SK-N-SH (cell line): ENCODE data around the gene GLOD4. TPM values are rescaled to one million over a fixed set of nuclear protein-coding genes. Genes with fewer than 3 reads are reported as not detected.

Experiments
- CTCF ChIA-PET: fragments of 300-600, 350-600 bp; formaldehyde crosslinking; extraction: SDS; loops from one replicate; lab custom pipeline; 2021; lab: Yijun Ruan, JAX
- POLR2A ChIA-PET: fragments of 350-600 bp; sonication (Branson Sonifier 250); formaldehyde crosslinking; extraction: SDS; loops from one replicate; lab custom pipeline; 2020; ENCODE audit warnings: antibody characterized with exemption, inconsistent platforms; lab: Yijun Ruan, JAX
- DNase-seq: peaks from one replicate; pipeline ENCODE4 v3.0.0; 2012
- H2AFZ ChIP-seq: fragments of 200-600 bp; sonication (generic); 2 replicates; pipeline ENCODE4 v1.8.1; 2016; ENCODE audit warnings: antibody characterized with exemption, mild to moderate bottlenecking, low read depth
- H3F3A ChIP-seq: fragments of 200-600 bp; sonication (generic); replicated peaks from 2 replicates; pipeline ENCODE3; 2016; ENCODE audit warnings: antibody characterized with exemption, mild to moderate bottlenecking; ENCODE audit not compliant: insufficient read depth
- H3K27ac ChIP-seq, 2 experiments: fragments of 200-500 bp in 1 of 2; fragments of 200-600 bp in 1 of 2; sonication (Bioruptor generic) in 1 of 2; sonication (generic), shearing (Covaris generic) in 1 of 2; 2 replicates each; pipeline versions ENCODE4 v1.5.1 to v1.6.1; 2014 to 2016; ENCODE audit warnings: low read depth in 2 of 2, inconsistent platforms in 1 of 2, low read length in 1 of 2, mild to moderate bottlenecking in 1 of 2, mixed read lengths in 1 of 2
- H3K27me3 ChIP-seq: fragments of 200-600 bp; sonication (generic), shearing (Covaris generic); 2 replicates; pipeline ENCODE4 v1.6.1; 2016; ENCODE audit warnings: mixed run types; ENCODE audit not compliant: insufficient read depth
- H3K36me3 ChIP-seq, 2 experiments: fragments of 200-500 bp in 1 of 2; fragments of 200-600 bp in 1 of 2; sonication (Bioruptor generic) in 1 of 2; sonication (generic) in 1 of 2; replicated peaks in 1 of 2; 2 replicates each; pipeline versions ENCODE3 to v1.5.1; 2014 to 2016; ENCODE audit warnings: low read length in 1 of 2, mild to moderate bottlenecking in 1 of 2; ENCODE audit not compliant: insufficient read depth in 2 of 2, control insufficient read depth in 1 of 2
- H3K4me1 ChIP-seq, 2 experiments: fragments of 200-500 bp in 1 of 2; fragments of 200-600 bp in 1 of 2; sonication (Bioruptor generic) in 1 of 2; sonication (generic), shearing (Covaris generic) in 1 of 2; 2 replicates each; pipeline versions ENCODE4 v1.5.1 to v1.6.1; 2014 to 2016; ENCODE audit warnings: low read depth in 1 of 2, low read length in 1 of 2, mixed run types in 1 of 2; ENCODE audit not compliant: insufficient read depth in 2 of 2, control insufficient read depth in 1 of 2
- H3K4me2 ChIP-seq: fragments of 200-600 bp; sonication (generic), shearing (Covaris generic); 2 replicates; pipeline ENCODE4 v1.6.1; 2017; ENCODE audit warnings: mixed run types
- H3K4me3 ChIP-seq, 2 experiments: fragments of 200-500 bp in 1 of 2; fragments of 200-600 bp in 1 of 2; sonication (Bioruptor generic) in 1 of 2; sonication (generic), shearing (Covaris generic) in 1 of 2; 2 replicates each; pipeline versions ENCODE4 v1.5.1 to v1.8.1; 2014 to 2016; ENCODE audit warnings: low read depth in 2 of 2, inconsistent platforms in 1 of 2, low read length in 1 of 2, mild to moderate bottlenecking in 1 of 2, mixed read lengths in 1 of 2, moderate library complexity in 1 of 2
- H3K79me2 ChIP-seq: fragments of 200-600 bp; sonication (generic); 2 replicates; pipeline ENCODE4 v1.8.1; 2017; ENCODE audit warnings: mild to moderate bottlenecking; ENCODE audit not compliant: insufficient read depth
- H3K9ac ChIP-seq: fragments of 200-600 bp; sonication (generic); 2 replicates; pipeline ENCODE4 v1.6.1; 2017; ENCODE audit warnings: mixed run types
- H3K9me2 ChIP-seq: fragments of 200-600 bp; sonication (generic); 2 replicates; pipeline ENCODE4 v1.6.1; 2017; ENCODE audit warnings: mixed run types
- H3K9me3 ChIP-seq: fragments of 200-600 bp; sonication (generic); 2 replicates; pipeline ENCODE4 v1.6.1; 2017; ENCODE audit warnings: mixed run types, mild to moderate bottlenecking, moderate library complexity
- H4K20me1 ChIP-seq: fragments of 200-600 bp; sonication (generic); 2 replicates; pipeline ENCODE4 v1.6.1; 2017; ENCODE audit warnings: mild to moderate bottlenecking, mixed run types; ENCODE audit not compliant: insufficient read depth
- CHD2 ChIP-seq: fragments of 150-350 bp; IDR thresholded peaks from 2 replicates; pipeline ENCODE4 v1.6.1; 2018; ENCODE audit warnings: low read length; ENCODE audit not compliant: partially characterized antibody
- ELF1 ChIP-seq: IDR thresholded peaks from 2 replicates; pipeline ENCODE4 v1.4.0; 2012
- EZH2phosphoT487 ChIP-seq: fragments of 200-600 bp; sonication (generic); IDR thresholded peaks from 2 replicates; pipeline ENCODE4 v1.6.1; 2017; ENCODE audit warnings: low read depth, mixed run types, mild to moderate bottlenecking, antibody characterized with exemption, moderate library complexity, borderline replicate concordance
- FOSL2 ChIP-seq: IDR thresholded peaks from 2 replicates; pipeline ENCODE4 v1.4.0; 2012; ENCODE audit warnings: low read depth, mild to moderate bottlenecking, moderate library complexity, borderline replicate concordance
- FOXM1 ChIP-seq: IDR thresholded peaks from 2 replicates; pipeline ENCODE4 v1.4.0; 2012; ENCODE audit warnings: low read depth, mild to moderate bottlenecking
- JUND ChIP-seq: IDR thresholded peaks from 2 replicates; pipeline ENCODE4 v1.4.0; 2012
- MEF2A ChIP-seq: IDR thresholded peaks from 2 replicates; pipeline ENCODE4 v1.4.0; 2012; ENCODE audit warnings: low read depth, borderline replicate concordance
- RAD21 ChIP-seq: IDR thresholded peaks from 2 replicates; pipeline ENCODE4 v1.6.1; 2012; ENCODE audit warnings: mild to moderate bottlenecking, low read length
- RXRA ChIP-seq: IDR thresholded peaks from 2 replicates; pipeline ENCODE4 v1.4.0; 2012; ENCODE audit warnings: low read depth, mild to moderate bottlenecking, borderline replicate concordance
- TAF1 ChIP-seq: IDR thresholded peaks from 2 replicates; pipeline ENCODE4 v1.6.1; 2012; ENCODE audit warnings: low read depth, mild to moderate bottlenecking, low read length, moderate library complexity, borderline replicate concordance
- TCF12 ChIP-seq: IDR thresholded peaks from 2 replicates; pipeline ENCODE4 v1.4.0; 2012
- WGBS: methylation state at CpG from one replicate; pipeline ENCODE4 v1.1.6; 2017; ENCODE audit warnings: low lambda C conversion rate; 5-methylcytosine and 5-hydroxymethylcytosine counted together
- polyA plus RNA-seq, 3 experiments: library from polyadenylated mRNA; depleted of rRNA; stranded (reverse); fragments of >200 nt; gene quantifications; 2 replicates each; pipeline ENCODE4 v1.2.3, GENCODE V29; 2012
- TF ChIP-seq, protein P1 (sequence below): IDR thresholded peaks from 2 replicates; pipeline ENCODE4 v1.4.0; 2012; ENCODE audit warnings: low read depth, borderline replicate concordance
- TF ChIP-seq, protein P2 (sequence below): fragments of 200-600 bp; sonication (generic); IDR thresholded peaks from 2 replicates; pipeline ENCODE4 v1.6.1; 2017; ENCODE audit warnings: antibody characterized with exemption, mild to moderate bottlenecking, moderate library complexity
- TF ChIP-seq, protein P3 (sequence below): fragments of 150-350 bp; IDR thresholded peaks from 2 replicates; pipeline ENCODE4 v1.6.1; 2016; ENCODE audit warnings: mild to moderate bottlenecking, low read depth, low read length
- TF ChIP-seq, protein P4 (sequence below): IDR thresholded peaks from 2 replicates; pipeline ENCODE4 v1.6.1; 2012; ENCODE audit warnings: mild to moderate bottlenecking, low read depth, low read length, moderate library complexity

GLOD4 gene
- polyA plus RNA-seq, 1 of the 3 experiments (the other 2 are of a cell fraction): 34.3 TPM

GRCh38 chr17:745406-745805, 36.7 kb downstream of the GLOD4 start (continued):
- TF ChIP-seq ELF1 (no peak), RXRA (no peak), RAD21 (no peak), TCF12 (no peak)
- TF ChIP-seq, protein P1, sequence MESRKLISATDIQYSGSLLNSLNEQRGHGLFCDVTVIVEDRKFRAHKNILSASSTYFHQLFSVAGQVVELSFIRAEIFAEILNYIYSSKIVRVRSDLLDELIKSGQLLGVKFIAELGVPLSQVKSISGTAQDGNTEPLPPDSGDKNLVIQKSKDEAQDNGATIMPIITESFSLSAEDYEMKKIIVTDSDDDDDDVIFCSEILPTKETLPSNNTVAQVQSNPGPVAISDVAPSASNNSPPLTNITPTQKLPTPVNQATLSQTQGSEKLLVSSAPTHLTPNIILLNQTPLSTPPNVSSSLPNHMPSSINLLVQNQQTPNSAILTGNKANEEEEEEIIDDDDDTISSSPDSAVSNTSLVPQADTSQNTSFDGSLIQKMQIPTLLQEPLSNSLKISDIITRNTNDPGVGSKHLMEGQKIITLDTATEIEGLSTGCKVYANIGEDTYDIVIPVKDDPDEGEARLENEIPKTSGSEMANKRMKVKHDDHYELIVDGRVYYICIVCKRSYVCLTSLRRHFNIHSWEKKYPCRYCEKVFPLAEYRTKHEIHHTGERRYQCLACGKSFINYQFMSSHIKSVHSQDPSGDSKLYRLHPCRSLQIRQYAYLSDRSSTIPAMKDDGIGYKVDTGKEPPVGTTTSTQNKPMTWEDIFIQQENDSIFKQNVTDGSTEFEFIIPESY: no peak
- TF ChIP-seq, all 33 proteins: peak for 0

DNA sequence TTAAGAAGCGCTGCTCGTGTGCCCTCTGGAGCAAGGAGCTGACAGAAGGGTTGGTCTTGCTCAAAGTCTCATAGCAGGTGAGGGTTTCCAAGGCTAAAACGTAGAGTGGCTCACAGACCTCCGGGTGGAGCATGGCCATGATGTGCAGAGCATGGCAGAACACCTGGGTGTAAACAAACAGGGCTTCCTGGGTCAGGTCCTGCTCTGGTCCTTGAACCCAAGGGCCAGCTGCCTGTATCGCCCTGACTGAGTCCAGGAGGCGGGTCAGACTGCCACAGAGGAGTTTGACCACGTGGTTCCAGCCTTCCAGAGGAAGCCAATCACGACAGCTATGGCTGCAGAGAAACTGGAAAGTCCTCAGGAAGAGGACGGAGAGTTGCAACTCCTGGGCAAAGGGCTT, 37.1 kb downstream of the GLOD4 start:
- H3F3A ChIP-seq: no peaks in the 10 kb centered on the region
- 83% methylated on average over 7 of the region's 9 CpGs for WGBS
- CTCF ChIA-PET: interaction anchor here (1.1 to 1.9 kb wide), 3 partner anchors 9 to 333 kb away, joined by 3 to 10 read pairs (median 5); no protein-coding TSS in a partner anchor
- H4K20me1 ChIP-seq: no peaks in the 10 kb centered on the region
- H3K9ac ChIP-seq: no peak overlapping the region
- H3K4me2 ChIP-seq: no peak overlapping the region
- no peak for DNase-seq
- H3K27me3 ChIP-seq: no peaks in the 10 kb centered on the region
- peaks cover 22 to 72% of the 10 kb centered on the region in 2 experiments for H3K36me3 ChIP-seq
- H3K9me3 ChIP-seq: no peaks in the 10 kb centered on the region
- H2AFZ ChIP-seq: no peak overlapping the region
- H3K27ac ChIP-seq: no peak overlapping the region
- POLR2A ChIA-PET: no interaction called here
- no peaks in the 10 kb centered on the region for H3K9me2 ChIP-seq
- no peaks in the 10 kb centered on the region; a peak in 1 of 4 replicates for H3K4me1 ChIP-seq
- no peak overlapping the region for H3K4me3 ChIP-seq
- H3K79me2 ChIP-seq: peaks cover 27% of the 10 kb centered on the region
- TF ChIP-seq JUND: no peak
- TF ChIP-seq CHD2: no peak
- TF ChIP-seq, protein P2, sequence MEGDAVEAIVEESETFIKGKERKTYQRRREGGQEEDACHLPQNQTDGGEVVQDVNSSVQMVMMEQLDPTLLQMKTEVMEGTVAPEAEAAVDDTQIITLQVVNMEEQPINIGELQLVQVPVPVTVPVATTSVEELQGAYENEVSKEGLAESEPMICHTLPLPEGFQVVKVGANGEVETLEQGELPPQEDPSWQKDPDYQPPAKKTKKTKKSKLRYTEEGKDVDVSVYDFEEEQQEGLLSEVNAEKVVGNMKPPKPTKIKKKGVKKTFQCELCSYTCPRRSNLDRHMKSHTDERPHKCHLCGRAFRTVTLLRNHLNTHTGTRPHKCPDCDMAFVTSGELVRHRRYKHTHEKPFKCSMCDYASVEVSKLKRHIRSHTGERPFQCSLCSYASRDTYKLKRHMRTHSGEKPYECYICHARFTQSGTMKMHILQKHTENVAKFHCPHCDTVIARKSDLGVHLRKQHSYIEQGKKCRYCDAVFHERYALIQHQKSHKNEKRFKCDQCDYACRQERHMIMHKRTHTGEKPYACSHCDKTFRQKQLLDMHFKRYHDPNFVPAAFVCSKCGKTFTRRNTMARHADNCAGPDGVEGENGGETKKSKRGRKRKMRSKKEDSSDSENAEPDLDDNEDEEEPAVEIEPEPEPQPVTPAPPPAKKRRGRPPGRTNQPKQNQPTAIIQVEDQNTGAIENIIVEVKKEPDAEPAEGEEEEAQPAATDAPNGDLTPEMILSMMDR: no peak
- TF ChIP-seq TAF1: no peak
- TF ChIP-seq FOSL2: no peak
- TF ChIP-seq, protein P1: no peak
- TF ChIP-seq RAD21: no peak
- no peak for TF ChIP-seq RXRA
- TF ChIP-seq, protein P3, sequence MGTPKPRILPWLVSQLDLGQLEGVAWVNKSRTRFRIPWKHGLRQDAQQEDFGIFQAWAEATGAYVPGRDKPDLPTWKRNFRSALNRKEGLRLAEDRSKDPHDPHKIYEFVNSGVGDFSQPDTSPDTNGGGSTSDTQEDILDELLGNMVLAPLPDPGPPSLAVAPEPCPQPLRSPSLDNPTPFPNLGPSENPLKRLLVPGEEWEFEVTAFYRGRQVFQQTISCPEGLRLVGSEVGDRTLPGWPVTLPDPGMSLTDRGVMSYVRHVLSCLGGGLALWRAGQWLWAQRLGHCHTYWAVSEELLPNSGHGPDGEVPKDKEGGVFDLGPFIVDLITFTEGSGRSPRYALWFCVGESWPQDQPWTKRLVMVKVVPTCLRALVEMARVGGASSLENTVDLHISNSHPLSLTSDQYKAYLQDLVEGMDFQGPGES: no peak
- TF ChIP-seq EZH2phosphoT487: no peak
- TF ChIP-seq, protein P4, sequence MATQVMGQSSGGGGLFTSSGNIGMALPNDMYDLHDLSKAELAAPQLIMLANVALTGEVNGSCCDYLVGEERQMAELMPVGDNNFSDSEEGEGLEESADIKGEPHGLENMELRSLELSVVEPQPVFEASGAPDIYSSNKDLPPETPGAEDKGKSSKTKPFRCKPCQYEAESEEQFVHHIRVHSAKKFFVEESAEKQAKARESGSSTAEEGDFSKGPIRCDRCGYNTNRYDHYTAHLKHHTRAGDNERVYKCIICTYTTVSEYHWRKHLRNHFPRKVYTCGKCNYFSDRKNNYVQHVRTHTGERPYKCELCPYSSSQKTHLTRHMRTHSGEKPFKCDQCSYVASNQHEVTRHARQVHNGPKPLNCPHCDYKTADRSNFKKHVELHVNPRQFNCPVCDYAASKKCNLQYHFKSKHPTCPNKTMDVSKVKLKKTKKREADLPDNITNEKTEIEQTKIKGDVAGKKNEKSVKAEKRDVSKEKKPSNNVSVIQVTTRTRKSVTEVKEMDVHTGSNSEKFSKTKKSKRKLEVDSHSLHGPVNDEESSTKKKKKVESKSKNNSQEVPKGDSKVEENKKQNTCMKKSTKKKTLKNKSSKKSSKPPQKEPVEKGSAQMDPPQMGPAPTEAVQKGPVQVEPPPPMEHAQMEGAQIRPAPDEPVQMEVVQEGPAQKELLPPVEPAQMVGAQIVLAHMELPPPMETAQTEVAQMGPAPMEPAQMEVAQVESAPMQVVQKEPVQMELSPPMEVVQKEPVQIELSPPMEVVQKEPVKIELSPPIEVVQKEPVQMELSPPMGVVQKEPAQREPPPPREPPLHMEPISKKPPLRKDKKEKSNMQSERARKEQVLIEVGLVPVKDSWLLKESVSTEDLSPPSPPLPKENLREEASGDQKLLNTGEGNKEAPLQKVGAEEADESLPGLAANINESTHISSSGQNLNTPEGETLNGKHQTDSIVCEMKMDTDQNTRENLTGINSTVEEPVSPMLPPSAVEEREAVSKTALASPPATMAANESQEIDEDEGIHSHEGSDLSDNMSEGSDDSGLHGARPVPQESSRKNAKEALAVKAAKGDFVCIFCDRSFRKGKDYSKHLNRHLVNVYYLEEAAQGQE: no peak
- no peak for TF ChIP-seq FOXM1
- no peak for TF ChIP-seq MEF2A
